Breast epithelium (tissue), 4 donors: ENCODE data around the gene TRAIP. TPM values are rescaled to one million over a fixed set of nuclear protein-coding genes. Genes with fewer than 3 reads are reported as not detected.

Experiments
- DNase-seq, 2 donors: peaks; one replicate each; pipeline ENCODE4 v3.0.0-alpha.2; 2019; ENCODE audit warnings: low spot score in 2 of 2
- H3K27ac ChIP-seq, 2 donors: fragments of 200-600 bp; sonication (generic) in 1 of 2; one replicate each; pipeline ENCODE4 v1.5.1; 2016 to 2019; ENCODE audit warnings: mild to moderate bottlenecking in 1 of 2
- H3K27me3 ChIP-seq, 2 donors: fragments of 200-600 bp; sonication (generic) in 1 of 2; one replicate each; pipeline versions ENCODE4 v1.5.1 to v1.6.0; 2017 to 2019; ENCODE audit warnings: control low read depth in 1 of 2, mild to moderate bottlenecking in 1 of 2
- H3K36me3 ChIP-seq: fragments of 200-600 bp; one replicate; pipeline ENCODE4 v1.5.1; 2019
- H3K4me1 ChIP-seq, 2 donors: fragments of 200-600 bp; sonication (generic); one replicate each; pipeline ENCODE4 v1.5.1; 2016 to 2019; ENCODE audit warnings: control low read depth in 1 of 2
- H3K4me3 ChIP-seq, 3 donors: fragments of 200-600 bp; sonication (generic); 1 replicate in 2 of 3; 2 replicates in 1 of 3; pipeline ENCODE4 v1.5.1; 2016 to 2019; ENCODE audit warnings: mild to moderate bottlenecking in 3 of 3, moderate library complexity in 2 of 3
- H3K9me3 ChIP-seq, 2 donors: fragments of 200-600 bp; sonication (generic) in 1 of 2; one replicate each; pipeline ENCODE4 v1.5.1; 2016 to 2019; ENCODE audit warnings: control low read depth in 1 of 2
- CTCF ChIP-seq, 3 donors: fragments of 450-650 bp; IDR thresholded peaks; one replicate each; pipeline ENCODE4 v1.5.1; 2016 to 2017; ENCODE audit warnings: antibody characterized with exemption in 3 of 3, mild to moderate bottlenecking in 3 of 3, moderate library complexity in 3 of 3
- POLR2A ChIP-seq: fragments of 450-650 bp; IDR thresholded peaks from one replicate; pipeline ENCODE4 v1.6.1; 2016; ENCODE audit warnings: antibody characterized with exemption, mild to moderate bottlenecking, moderate library complexity
- POLR2AphosphoS5 ChIP-seq, 3 donors: sonication (generic); formaldehyde crosslinking; IDR thresholded peaks; one replicate each; pipeline ENCODE4 v1.6.1; 2017; ENCODE audit warnings: antibody characterized with exemption in 3 of 3
- intact Hi-C: fragments of 100-400 bp; cut with DNase I; formaldehyde crosslinking; loops from one replicate; pipeline ENCODE4 v1.15.1; 2023; ENCODE audit warnings: low total_unique reads
- total RNA-seq, 3 donors: library from RNA; depleted of rRNA; stranded (reverse); fragments of >200 nt; gene quantifications; one replicate each; pipeline ENCODE4 v1.1.0, GENCODE V29; 2016

TRAIP gene
- total RNA-seq, 3 donors from 2014 or later: 1.6 to 2.0 (median 1.9) TPM

- Histone ChIP-seq H3K27me3 (no peaks in the 10 kb centered on the region), H3K27ac (peak overlapping the region; percentile 80 to 97), H3K36me3 (no peaks in the 10 kb centered on the region), H3K9me3 (no peaks in the 10 kb centered on the region), H3K4me3 (peak overlapping the region; percentile 84 to 90 (median 89)), H3K4me1 (peaks cover 18 to 29% of the 10 kb centered on the region in 2 donors)
- intact Hi-C loops: loop anchor here (5.0 kb wide), 1 partner anchor 1711 kb away; no protein-coding TSS in a partner anchor
- TF ChIP-seq POLR2AphosphoS5 (IDR thresholded peaks at IDR 0.05) (no peak), CTCF (IDR thresholded peaks at IDR 0.05) (peak in 1 of 3 donors; percentile 23)
- peak in 1 of 2 donors; percentile 76 for DNase-seq
Measured at GRCh38 chr3:49803465-49804140, 52.8 kb downstream of the TRAIP start.

GRCh38 chr3:49802719-49803464, 53.5 kb downstream of the TRAIP start, which contains the start of gene INKA1:
INKA1 (plus strand) TSS chr3:49803261; CDS start chr3:49803393, 132 bp downstream.
- TF ChIP-seq CTCF (IDR thresholded peaks at IDR 0.05) (peak; percentile 77 to 91 (median 88)), POLR2A (no peak), POLR2AphosphoS5 (IDR thresholded peaks at IDR 0.05) (peak in 2 of 3 donors; percentile 53 to 63)
- DNase-seq: peak; percentile 80 to 90
- H3K9me3 ChIP-seq: no peaks in the 10 kb centered on the region
- H3K36me3 ChIP-seq: no peaks in the 10 kb centered on the region
- intact Hi-C loops: loop anchor here (5.0 kb wide), 1 partner anchor 1711 kb away; no protein-coding TSS in a partner anchor
- no peaks in the 10 kb centered on the region for H3K27me3 ChIP-seq
- peak within 1 kb of the TSS; percentile 80 to 97 for H3K27ac ChIP-seq
- H3K4me1 ChIP-seq: peaks cover 18 to 29% of the 10 kb centered on the region in 2 donors
- peak within 1 kb of the TSS; percentile 84 to 90 (median 89) for H3K4me3 ChIP-seq

- H3K4me1 ChIP-seq: peaks cover 14 to 26% of the 10 kb centered on the region in 2 donors
- no peak for TF ChIP-seq POLR2AphosphoS5 (IDR thresholded peaks at IDR 0.05)
- TF ChIP-seq CTCF (IDR thresholded peaks at IDR 0.05): no peak
- TF ChIP-seq POLR2A: no peak
- H3K36me3 ChIP-seq: no peaks in the 10 kb centered on the region
- no peak for DNase-seq
- no peak overlapping the region for H3K4me3 ChIP-seq
- no peak overlapping the region for H3K27ac ChIP-seq
- no peaks in the 10 kb centered on the region for H3K27me3 ChIP-seq
- intact Hi-C loops: loop anchor here (5.0 kb wide), 1 partner anchor 1709 kb away; no protein-coding TSS in a partner anchor
- no peaks in the 10 kb centered on the region for H3K9me3 ChIP-seq
Measured at GRCh38 chr3:49801160-49801559, 55.2 kb downstream of the TRAIP start.

- Histone ChIP-seq H3K27me3 (no peaks in the 10 kb centered on the region), H3K4me3 (no peak within 1 kb of the TSS), H3K36me3 (no peaks in the 10 kb centered on the region), H3K9me3 (no peaks in the 10 kb centered on the region), H3K4me1 (peaks cover 5 to 12% of the 10 kb centered on the region in 2 donors), H3K27ac (no peak within 1 kb of the TSS)
- no peak for TF ChIP-seq POLR2A
- no peak for TF ChIP-seq CTCF (IDR thresholded peaks at IDR 0.05)
- TF ChIP-seq POLR2AphosphoS5 (IDR thresholded peaks at IDR 0.05): no peak
- DNase-seq: no peak
- intact Hi-C loops: loop anchor here (5.0 kb wide), 1 partner anchor 1707 kb away; no protein-coding TSS in a partner anchor
Measured at GRCh38 chr3:49799761-49800160, 56.6 kb downstream of the TRAIP start, which contains the start of gene CDHR4. CDHR4 (minus strand) TSS chr3:49799873; CDS start chr3:49799812, 61 bp downstream.
